ENCODE results near the gene GAB1.

The GAB1 gene

DNA sequence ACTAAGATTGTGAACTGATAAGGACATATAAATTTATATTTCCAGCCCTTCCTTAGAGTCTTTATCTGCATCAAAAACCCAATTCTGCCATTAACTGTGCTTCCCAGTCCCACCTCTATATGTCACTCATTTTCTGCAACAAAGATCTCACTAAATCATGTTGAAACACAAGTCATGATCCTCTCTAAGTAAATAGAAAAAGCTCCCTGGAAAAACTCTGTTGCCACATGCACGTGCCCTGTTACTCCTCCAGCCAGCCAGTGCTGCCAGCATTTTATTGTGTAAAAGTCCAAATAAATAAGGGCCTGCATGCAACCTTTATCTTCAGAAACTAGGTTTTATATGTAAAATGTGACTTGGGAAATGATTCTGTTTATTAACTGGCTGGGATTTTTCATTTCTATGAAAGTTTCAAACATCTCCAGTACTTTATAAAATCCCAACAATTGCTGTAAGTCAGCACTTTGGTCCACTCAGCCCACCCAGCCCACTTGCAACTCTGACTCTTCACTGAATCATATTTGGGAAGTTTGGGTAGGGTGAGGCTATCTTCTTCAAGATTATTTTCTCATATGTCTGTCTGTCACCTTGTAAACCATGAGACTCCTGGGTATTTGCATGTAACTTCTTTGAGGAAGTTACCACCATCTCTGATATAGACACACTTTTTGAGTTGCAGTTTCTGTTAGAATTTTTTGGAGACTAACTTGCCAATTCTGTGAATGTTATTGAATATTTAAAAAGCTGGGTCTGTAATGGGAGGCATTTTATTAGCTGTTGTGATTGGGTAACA, 136.9 kb downstream of the GAB1 start:
- in situ Hi-C loops (cut with HindIII; ENCODE audit: low sequenced_read_pairs): no loop called here

DNA sequence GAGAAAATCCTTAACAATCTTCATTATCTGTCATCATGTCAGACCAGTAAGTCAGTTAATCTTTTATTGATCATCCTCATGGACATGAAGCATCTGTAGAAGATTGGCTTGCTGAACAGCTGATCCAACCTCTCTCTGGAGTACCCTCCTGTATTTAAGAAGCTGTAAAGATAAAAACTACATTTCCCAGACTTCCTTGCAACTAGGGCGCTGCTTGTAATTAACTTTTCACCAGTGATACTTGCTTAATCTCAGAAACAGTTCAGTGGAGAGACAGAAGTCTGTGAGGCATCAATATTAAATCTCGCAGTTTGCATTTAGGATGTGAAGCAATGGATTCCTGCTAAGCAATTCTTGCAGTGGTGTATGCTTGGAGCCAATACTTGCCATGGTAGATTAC, 140.8 kb downstream of the GAB1 start:
- in situ Hi-C loops (cut with HindIII; ENCODE audit: low sequenced_read_pairs): no loop called here

DNA sequence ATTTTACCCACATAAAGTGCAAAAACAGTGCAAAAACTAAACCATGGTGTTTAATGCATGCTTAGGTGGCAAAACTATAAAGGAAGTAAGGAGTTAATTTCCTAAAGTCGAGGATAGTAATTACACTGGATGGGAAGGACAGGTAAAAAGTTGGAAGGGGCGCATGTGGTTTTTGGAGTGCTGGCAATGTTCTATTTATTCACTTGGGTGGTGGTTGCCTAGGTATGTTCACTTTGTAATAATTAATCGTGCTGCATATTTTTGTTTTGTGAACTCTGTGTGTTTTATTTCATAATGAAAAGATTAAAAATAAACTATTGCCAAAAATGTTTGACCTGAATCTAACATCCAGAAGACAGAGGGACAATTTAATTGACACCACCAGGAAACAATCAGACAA, 144.7 kb downstream of the GAB1 start:
- in situ Hi-C loops (cut with HindIII; ENCODE audit: low sequenced_read_pairs): no loop called here

- in situ Hi-C loops (cut with HindIII; ENCODE audit: low sequenced_read_pairs): no loop called here
Observed at GRCh38 chr4:143482840-143483239, 146.2 kb downstream of the GAB1 start.

- in situ Hi-C loops (cut with HindIII; ENCODE audit: low sequenced_read_pairs): no loop called here
Observed at GRCh38 chr4:143486314-143486713, 149.6 kb downstream of the GAB1 start.

DNA sequence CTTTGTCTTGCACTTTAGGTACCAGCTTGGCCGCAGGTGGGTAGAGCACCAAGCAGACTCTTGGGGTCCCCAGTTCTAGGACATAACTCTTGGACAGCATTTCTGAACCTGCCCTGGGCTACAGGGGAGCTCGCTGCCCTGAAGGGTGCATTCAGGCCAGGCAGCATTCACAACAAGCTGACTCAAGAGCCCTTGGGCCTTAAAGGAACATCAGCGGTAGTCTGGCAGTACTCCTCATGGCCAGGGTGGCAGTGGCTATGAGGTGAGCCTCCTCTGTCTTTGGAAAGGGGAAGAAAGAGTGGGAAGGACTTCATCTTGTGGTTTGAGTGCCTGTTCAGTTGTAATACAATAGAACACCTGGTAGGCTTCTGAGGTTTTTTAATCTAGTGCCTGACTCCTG, 152.0 kb downstream of the GAB1 start:
- in situ Hi-C loops (cut with HindIII; ENCODE audit: low sequenced_read_pairs): no loop called here

- in situ Hi-C loops (cut with HindIII; ENCODE audit: low sequenced_read_pairs): no loop called here
Observed at GRCh38 chr4:143489106-143489505, 152.4 kb downstream of the GAB1 start.

DNA sequence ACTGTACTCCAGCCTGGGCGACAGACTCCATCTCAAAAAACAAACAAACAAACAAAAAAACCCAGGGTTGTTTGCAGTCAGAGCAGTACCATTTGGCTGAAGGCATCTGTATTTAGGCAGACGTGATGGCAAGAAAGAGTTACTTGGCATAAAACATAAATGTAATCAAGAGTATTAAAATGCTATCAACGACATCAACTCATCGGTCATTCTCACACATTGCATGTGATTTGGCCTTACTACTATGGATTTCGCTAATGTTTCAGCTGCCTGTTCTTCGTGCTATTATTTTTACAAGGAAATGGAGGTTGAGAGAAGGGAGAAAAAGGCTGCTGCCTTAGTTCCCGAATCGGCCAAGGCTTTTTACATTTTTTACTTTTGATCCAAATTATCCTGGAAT, 161.3 kb downstream of the GAB1 start:
- in situ Hi-C loops (cut with HindIII; ENCODE audit: low sequenced_read_pairs): no loop called here

- in situ Hi-C loops (cut with HindIII; ENCODE audit: low sequenced_read_pairs): no loop called here
Observed at GRCh38 chr4:143502231-143502630, 165.6 kb downstream of the GAB1 start.

DNA sequence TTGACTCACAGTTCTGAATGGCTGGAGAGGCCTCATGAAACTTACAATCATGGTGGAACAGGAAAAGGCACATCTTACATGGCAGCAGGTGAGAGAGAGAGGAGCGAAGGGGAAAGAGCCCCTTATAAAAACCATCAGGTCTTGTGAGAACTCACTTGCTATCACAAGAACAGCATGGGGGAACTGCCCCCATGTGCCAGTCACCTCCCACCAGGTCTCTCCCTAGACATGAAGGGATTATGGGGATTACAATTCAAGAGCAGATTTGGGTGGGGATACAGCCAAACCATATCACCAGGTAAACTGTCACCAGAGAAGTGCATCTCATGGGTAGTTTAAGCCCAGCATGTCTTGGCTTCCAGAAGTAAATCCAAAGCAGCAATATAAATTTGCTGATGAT, 169.4 kb downstream of the GAB1 start:
- in situ Hi-C loops (cut with HindIII; ENCODE audit: low sequenced_read_pairs): no loop called here

GRCh38 chr4:143511906-143512305, 175.2 kb downstream of the GAB1 start:
- in situ Hi-C loops (cut with HindIII; ENCODE audit: low sequenced_read_pairs): no loop called here

DNA sequence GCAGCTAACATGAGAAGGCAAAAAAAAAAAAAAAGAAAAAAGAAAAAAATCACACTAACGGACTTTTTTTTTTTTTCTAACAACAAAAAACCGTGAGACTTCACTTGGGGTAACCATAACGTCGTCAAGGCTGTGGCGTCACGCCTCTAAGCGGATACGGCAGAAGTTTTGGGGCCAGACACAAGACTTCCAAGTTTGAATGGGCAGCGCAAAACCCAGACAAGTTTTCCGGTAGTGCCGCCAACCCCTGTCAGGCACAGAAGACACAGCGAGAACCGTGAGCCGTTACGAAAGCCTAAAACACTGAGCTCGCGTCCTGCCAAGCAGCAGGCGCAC, 176.3 kb downstream of the GAB1 start:
- in situ Hi-C loops (cut with HindIII; ENCODE audit: low sequenced_read_pairs): no loop called here

- in situ Hi-C loops (cut with HindIII; ENCODE audit: low sequenced_read_pairs): no loop called here
Observed at GRCh38 chr4:143513314-143514168, 176.9 kb downstream of the GAB1 start, which contains the start of gene SMARCA5. SMARCA5 (plus strand) TSS chr4:143513702; CDS start chr4:143513925, 223 bp downstream.

- in situ Hi-C loops (cut with HindIII; ENCODE audit: low sequenced_read_pairs): no loop called here
Observed at GRCh38 chr4:143514169-143514495, 177.5 kb downstream of the GAB1 start.

DNA sequence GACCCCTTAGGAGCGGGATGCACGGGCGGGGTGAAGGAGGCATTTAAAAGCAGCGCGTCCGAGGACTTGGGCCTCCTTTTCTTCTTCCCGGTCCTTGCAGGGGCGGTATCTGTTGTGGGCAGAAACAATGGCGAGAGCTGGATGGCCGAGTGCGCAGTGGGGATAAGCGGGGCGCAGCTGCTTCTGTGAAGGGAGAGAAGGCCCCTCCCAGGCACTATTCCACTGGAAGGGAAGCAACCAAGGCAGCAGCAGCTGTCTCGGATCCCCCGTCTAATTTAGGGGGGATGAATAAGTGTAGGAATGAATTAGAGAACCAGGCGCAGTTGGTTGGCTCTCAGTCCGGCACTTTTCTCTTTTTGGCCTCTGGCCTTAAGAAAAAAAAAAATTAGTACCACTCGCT, 177.8 kb downstream of the GAB1 start:
- in situ Hi-C loops (cut with HindIII; ENCODE audit: low sequenced_read_pairs): no loop called here

DNA sequence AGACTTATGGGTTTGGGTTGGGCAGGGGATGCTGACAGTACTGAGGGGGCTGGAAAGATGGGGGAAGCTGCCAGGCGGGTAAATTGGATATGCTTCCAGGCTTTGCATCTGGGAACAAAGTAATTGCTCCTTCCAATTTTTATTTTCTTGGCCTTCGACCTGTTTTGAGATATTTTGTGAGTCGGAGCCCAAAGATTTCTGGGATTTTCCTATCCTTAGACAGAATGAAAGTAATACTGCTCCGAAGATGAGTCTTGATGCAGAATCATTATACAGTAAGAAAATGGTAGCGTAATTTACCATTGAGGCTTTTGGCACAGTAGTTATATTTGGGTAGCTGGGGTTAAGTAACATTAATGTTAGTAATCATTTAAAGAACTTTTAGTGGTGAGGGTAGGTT, 178.2 kb downstream of the GAB1 start:
- in situ Hi-C loops (cut with HindIII; ENCODE audit: low sequenced_read_pairs): no loop called here

DNA sequence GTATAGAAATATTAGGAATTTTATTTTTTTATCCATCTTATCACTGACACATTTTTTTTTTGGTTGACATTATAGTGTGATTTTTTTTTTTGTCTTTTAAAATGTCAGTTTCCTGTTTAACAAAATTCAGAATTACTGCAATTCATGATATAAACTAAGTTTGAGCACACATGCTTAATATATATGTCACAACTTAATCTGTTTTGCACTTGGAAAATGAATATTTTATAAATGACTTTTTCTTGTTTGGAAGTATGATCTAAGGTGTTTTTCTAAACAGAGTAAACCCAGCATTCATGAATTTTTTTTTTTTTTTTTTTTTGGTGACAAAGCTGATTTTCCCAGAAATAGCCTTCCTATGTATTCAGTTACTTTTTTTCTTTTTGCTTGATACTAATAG, 179.2 kb downstream of the GAB1 start:
- in situ Hi-C loops (cut with HindIII; ENCODE audit: low sequenced_read_pairs): no loop called here

DNA sequence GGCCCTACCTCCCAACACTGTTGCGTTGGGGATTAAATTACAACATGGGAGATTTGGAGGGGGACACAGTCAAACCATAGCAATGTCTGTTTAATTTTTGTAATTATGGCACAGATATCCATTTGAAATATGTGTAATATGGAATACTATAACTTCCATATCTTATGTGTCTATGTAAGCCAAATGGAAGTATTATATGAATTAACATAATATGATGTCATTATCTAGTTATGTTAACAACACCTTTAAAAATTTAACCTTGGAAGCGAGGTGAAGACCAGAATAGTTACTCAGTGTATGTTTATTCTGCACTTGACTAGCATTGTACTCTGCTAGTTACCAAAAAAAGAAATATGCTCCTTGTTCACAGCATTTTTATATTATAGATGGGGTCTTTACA, 181.1 kb downstream of the GAB1 start:
- in situ Hi-C loops (cut with HindIII; ENCODE audit: low sequenced_read_pairs): no loop called here

All from endothelial cell of hepatic sinusoid (primary cell).